ENCODE results near the gene IL34. TPM values are rescaled to one million over a fixed set of nuclear protein-coding genes. Genes with fewer than 3 reads are reported as not detected.

IL34 gene
- total and polyA plus RNA-seq, 2 of the 8 experiments (the other 6 are each of a cell fraction or from before 2014, with no cell fraction given), result 4.6 to 5.6 TPM

GRCh38 chr16:70685938-70686375 lies 39.6 kb downstream of the IL34 start, which contains the start of gene MTSS2 (continued):
- TF ChIP-seq CHD7 (IDR thresholded peaks at IDR 0.05; ENCODE audit: insufficient replicate concordance, low read length), result no peak
- TF ChIP-seq POU5F1 (IDR thresholded peaks at IDR 0.05; ENCODE audit: low read depth, low read length), result no peak
- 0 out of 2 replicates have a peak, but pooled peaks have one; percentile 3 for TF ChIP-seq PHF8 (conservative IDR thresholded peaks at IDR 0.05; ENCODE audit: low read depth, low read length)
- peak; percentile 57 for TF ChIP-seq MAX (IDR thresholded peaks at IDR 0.05)
- TF ChIP-seq EZH2 (IDR thresholded peaks at IDR 0.05; ENCODE audit: low read depth, low read length, severe bottlenecking), result no peak
- TF ChIP-seq, protein P1, sequence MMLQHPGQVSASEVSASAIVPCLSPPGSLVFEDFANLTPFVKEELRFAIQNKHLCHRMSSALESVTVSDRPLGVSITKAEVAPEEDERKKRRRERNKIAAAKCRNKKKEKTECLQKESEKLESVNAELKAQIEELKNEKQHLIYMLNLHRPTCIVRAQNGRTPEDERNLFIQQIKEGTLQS (IDR thresholded peaks at IDR 0.05; ENCODE audit: insufficient read depth, low read depth, low read length), result 0 out of 2 replicates have a peak, but pooled peaks have one; percentile 21
- no peak for TF ChIP-seq MAFK (IDR thresholded peaks at IDR 0.05; ENCODE audit: low read depth, low read length)
- TF ChIP-seq TBP (IDR thresholded peaks at IDR 0.05; ENCODE audit: low read depth, low read length), result no peak
- no peak for TF ChIP-seq CBX5 (IDR thresholded peaks at IDR 0.05; ENCODE audit: low read depth, low read length)
- TF ChIP-seq TCF12 (IDR thresholded peaks at IDR 0.05; ENCODE audit: low read depth, low read length), result no peak

All from H1 (cell line).